SK-N-SH (cell line): Measurements from ENCODE around the gene UBE2U.

Experiments used
- CHD2 ChIP-seq: fragments of 150-350 bp; IDR thresholded peaks from 2 replicates; pipeline ENCODE4 v1.6.1; 2018; ENCODE audit warnings: low read length; ENCODE audit not compliant: partially characterized antibody
- ELF1 ChIP-seq: IDR thresholded peaks from 2 replicates; pipeline ENCODE4 v1.4.0; 2012
- EP300 ChIP-seq, 2 experiments: IDR thresholded peaks; 2 replicates each; pipeline versions ENCODE4 v1.4.0 to v1.6.1; 2012; ENCODE audit warnings: borderline replicate concordance in 1 of 2, low read depth in 1 of 2, low read length in 1 of 2
- MAX ChIP-seq: IDR thresholded peaks from 2 replicates; pipeline ENCODE4 v1.4.0; 2012; ENCODE audit warnings: low read depth
- MXI1 ChIP-seq: IDR thresholded peaks from 2 replicates; pipeline ENCODE4 v1.6.1; 2012; ENCODE audit warnings: mild to moderate bottlenecking, low read depth, low read length, improper control_type of control experiment
- NFIC ChIP-seq: IDR thresholded peaks from 2 replicates; pipeline ENCODE4 v1.4.0; 2012; ENCODE audit warnings: borderline replicate concordance
- RAD21 ChIP-seq: IDR thresholded peaks from 2 replicates; pipeline ENCODE4 v1.6.1; 2012; ENCODE audit warnings: mild to moderate bottlenecking, low read length
- RFX5 ChIP-seq: IDR thresholded peaks from 2 replicates; pipeline ENCODE4 v1.6.1; 2012; ENCODE audit warnings: mild to moderate bottlenecking, improper control_type of control experiment, low read length
- SIN3A ChIP-seq: IDR thresholded peaks from 2 replicates; pipeline ENCODE4 v1.6.1; 2012; ENCODE audit warnings: low read depth, mild to moderate bottlenecking, low read length, moderate library complexity, borderline replicate concordance
- SMC3 ChIP-seq: IDR thresholded peaks from 2 replicates; pipeline ENCODE4 v1.6.1; 2012; ENCODE audit warnings: low read depth, low read length, improper control_type of control experiment
- TAF1 ChIP-seq: IDR thresholded peaks from 2 replicates; pipeline ENCODE4 v1.6.1; 2012; ENCODE audit warnings: low read depth, mild to moderate bottlenecking, low read length, moderate library complexity, borderline replicate concordance
- YY1 ChIP-seq: IDR thresholded peaks from 2 replicates; pipeline ENCODE4 v1.4.0; 2012; ENCODE audit warnings: low read depth, mild to moderate bottlenecking
- TF ChIP-seq, protein P1 (sequence below): fragments of 200-600 bp; sonication (generic); IDR thresholded peaks from 2 replicates; pipeline ENCODE4 v1.6.1; 2017; ENCODE audit warnings: antibody characterized with exemption, mild to moderate bottlenecking, moderate library complexity

DNA sequence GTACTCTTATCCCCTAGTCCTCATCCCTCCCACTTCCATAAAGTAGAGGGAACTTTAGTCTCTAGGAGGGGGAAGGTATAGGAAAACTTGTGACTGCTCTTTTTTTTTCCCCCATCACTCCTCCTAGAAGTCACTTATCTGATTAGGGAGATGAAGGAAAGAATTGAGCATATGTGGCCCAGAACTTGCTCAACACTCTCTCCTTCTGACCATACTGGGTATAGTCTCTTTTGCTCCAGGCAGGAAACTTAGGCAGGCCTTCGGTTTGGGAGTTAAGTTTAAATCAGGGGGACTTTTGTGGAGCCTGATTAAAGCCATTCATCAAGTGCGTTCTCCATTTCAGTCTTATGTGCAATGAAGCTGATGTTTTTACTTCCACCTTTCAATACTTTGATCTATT, 5.8 kb downstream of the UBE2U start:
- TF ChIP-seq RFX5 (no peak), ELF1 (no peak), TAF1 (no peak), MAX (no peak), RAD21 (no peak), NFIC (no peak), YY1 (no peak), SMC3 (no peak), CHD2 (no peak), SIN3A (no peak), EP300 (IDR thresholded peaks at IDR 0.05; ENCODE audit: borderline replicate concordance in 1 of 2, low read depth in 1 of 2, low read length in 1 of 2) (no peak), MXI1 (no peak)
- TF ChIP-seq, protein P1, sequence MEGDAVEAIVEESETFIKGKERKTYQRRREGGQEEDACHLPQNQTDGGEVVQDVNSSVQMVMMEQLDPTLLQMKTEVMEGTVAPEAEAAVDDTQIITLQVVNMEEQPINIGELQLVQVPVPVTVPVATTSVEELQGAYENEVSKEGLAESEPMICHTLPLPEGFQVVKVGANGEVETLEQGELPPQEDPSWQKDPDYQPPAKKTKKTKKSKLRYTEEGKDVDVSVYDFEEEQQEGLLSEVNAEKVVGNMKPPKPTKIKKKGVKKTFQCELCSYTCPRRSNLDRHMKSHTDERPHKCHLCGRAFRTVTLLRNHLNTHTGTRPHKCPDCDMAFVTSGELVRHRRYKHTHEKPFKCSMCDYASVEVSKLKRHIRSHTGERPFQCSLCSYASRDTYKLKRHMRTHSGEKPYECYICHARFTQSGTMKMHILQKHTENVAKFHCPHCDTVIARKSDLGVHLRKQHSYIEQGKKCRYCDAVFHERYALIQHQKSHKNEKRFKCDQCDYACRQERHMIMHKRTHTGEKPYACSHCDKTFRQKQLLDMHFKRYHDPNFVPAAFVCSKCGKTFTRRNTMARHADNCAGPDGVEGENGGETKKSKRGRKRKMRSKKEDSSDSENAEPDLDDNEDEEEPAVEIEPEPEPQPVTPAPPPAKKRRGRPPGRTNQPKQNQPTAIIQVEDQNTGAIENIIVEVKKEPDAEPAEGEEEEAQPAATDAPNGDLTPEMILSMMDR, result no peak
